Measurements from ENCODE around the gene CKB.

DNA sequence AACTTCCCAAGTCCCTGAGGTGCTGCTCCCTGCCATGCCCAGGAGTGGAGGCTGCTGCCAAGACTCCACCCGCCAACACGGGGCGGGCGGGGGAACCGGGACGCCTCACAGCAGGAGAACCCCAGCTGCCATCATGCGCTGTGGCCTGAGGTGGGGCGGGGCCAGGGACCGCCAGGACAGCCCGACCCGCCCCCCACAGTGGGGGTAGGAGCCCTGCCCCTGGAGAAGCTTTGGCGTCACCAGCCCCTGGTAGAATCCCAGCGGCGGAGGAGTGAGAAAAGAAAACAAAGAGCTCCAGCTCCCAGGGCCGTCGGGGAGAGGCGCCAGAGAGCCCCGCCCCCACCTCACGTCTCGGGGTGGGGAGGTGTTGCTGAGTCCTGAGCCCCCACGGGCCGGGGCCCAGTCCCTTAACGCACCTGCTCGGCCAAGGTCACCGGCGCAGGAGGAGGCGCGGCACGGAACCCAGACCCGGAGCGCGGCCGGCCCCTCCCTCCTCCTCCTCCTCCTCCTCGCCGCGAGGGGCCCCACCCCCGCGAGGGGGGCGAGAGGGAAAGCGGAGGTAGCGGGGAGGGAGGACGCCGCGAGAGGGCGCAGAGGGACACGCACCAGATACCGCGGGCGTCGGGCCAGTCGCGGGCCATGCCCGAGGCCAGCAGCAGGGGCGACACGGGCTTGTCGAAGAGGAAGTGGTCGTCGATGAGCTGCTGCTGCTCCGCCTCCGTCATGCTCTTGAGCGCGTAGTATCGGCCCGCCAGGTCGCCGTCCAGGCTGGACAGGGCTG, 1.8 kb downstream of the CKB start:
- TF ChIP-seq CTCF (conservative IDR thresholded peaks at IDR 0.05; ENCODE audit: low read length) = peak; percentile 57
- no peak for TF ChIP-seq EZH2phosphoT487 (IDR thresholded peaks at IDR 0.05; ENCODE audit: borderline replicate concordance, low read depth, low read length)

Measured in OCI-LY7 (cell line).